Measurements from ENCODE around the gene LDLRAP1. TPM values are rescaled to one million over a fixed set of nuclear protein-coding genes. Genes with fewer than 3 reads are reported as not detected.

LDLRAP1 gene
- total RNA-seq, 4 donors from 2014 or later: 7.3 to 18.1 (median 9.2) TPM

DNA sequence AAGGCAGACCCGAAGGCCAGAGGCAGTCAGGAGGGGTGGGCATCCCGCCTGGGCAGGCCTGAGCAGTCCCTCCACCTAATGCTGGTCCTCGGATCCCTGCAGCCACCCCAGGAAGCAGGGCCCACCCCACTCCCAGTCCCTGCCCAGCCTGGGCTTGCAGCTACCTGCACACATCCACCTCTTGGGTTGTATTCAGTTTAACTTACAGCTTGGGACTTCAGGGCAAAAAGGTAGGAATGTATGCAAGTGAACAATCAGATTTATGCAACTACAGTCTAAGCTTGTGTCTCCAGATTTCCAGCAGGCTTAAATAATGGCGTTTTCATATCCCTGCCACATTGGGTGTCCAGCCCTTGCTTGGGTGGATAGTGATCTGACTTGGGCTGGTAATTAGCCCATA lies 17.4 kb downstream of the LDLRAP1 start:
- TF ChIP-seq, protein P1, sequence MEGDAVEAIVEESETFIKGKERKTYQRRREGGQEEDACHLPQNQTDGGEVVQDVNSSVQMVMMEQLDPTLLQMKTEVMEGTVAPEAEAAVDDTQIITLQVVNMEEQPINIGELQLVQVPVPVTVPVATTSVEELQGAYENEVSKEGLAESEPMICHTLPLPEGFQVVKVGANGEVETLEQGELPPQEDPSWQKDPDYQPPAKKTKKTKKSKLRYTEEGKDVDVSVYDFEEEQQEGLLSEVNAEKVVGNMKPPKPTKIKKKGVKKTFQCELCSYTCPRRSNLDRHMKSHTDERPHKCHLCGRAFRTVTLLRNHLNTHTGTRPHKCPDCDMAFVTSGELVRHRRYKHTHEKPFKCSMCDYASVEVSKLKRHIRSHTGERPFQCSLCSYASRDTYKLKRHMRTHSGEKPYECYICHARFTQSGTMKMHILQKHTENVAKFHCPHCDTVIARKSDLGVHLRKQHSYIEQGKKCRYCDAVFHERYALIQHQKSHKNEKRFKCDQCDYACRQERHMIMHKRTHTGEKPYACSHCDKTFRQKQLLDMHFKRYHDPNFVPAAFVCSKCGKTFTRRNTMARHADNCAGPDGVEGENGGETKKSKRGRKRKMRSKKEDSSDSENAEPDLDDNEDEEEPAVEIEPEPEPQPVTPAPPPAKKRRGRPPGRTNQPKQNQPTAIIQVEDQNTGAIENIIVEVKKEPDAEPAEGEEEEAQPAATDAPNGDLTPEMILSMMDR (IDR thresholded peaks at IDR 0.05; ENCODE audit: low read depth): no peak

- TF ChIP-seq, protein P1 (IDR thresholded peaks at IDR 0.05; ENCODE audit: low read depth): no peak
Measured at GRCh38 chr1:25561421-25562100, 18.2 kb downstream of the LDLRAP1 start.

DNA sequence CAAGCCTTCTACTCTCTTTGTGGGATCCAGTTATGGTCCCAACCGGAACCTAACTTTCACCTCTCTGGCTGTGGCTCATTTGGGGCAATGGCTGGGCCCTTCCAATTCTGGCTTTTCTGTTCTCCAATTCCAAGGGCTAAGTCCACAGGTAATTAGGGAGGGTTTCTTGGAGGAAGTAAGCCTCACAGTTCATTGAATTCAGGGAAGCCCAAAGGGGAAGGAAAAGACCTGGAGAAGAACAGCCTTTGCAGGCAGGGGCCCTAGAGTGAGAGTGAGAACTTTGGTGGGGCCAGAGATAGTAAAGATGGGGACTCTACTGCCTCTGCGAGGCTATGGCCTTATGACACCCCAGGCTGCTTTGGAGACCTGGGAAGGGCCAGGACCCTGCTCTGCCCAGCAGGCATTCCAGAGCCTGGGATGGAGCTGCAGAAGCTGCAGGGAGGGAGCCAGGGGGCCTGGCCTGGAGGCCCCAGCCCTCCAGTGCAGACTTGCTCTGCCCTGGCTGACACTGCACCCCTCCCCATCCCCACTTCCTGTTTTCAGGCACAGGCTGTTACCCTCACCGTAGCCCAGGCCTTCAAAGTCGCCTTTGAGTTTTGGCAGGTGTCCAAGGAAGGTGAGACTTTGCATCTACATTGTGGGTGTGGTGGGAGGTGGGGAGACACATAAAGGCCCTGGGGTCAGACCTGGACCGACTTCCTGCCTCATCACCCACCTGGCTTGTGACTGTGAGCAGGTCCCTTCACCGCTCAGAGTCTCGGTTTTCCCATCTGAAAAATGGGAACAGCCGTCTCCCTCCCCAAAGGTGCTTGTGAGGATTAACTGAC lies 18.9 kb downstream of the LDLRAP1 start:
- TF ChIP-seq, protein P1 (IDR thresholded peaks at IDR 0.05; ENCODE audit: low read depth): no peak

DNA sequence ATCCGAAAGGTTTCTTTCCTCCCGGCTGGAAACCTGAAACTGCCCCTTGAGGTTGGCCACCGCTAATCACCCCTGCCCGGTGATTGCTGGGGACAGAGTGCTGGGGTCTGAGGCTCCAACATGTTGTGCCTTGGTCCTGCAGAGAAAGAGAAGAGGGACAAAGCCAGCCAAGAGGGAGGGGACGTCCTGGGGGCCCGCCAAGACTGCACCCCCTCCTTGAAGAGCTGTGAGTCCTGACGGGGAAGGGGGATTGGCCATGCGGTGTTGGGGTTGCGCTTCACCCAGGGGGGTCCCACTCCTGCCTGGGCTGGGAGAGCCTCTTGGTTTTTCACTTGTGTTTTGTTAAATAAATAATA lies 19.5 kb downstream of the LDLRAP1 start:
- TF ChIP-seq, protein P1 (IDR thresholded peaks at IDR 0.05; ENCODE audit: low read depth): no peak

DNA sequence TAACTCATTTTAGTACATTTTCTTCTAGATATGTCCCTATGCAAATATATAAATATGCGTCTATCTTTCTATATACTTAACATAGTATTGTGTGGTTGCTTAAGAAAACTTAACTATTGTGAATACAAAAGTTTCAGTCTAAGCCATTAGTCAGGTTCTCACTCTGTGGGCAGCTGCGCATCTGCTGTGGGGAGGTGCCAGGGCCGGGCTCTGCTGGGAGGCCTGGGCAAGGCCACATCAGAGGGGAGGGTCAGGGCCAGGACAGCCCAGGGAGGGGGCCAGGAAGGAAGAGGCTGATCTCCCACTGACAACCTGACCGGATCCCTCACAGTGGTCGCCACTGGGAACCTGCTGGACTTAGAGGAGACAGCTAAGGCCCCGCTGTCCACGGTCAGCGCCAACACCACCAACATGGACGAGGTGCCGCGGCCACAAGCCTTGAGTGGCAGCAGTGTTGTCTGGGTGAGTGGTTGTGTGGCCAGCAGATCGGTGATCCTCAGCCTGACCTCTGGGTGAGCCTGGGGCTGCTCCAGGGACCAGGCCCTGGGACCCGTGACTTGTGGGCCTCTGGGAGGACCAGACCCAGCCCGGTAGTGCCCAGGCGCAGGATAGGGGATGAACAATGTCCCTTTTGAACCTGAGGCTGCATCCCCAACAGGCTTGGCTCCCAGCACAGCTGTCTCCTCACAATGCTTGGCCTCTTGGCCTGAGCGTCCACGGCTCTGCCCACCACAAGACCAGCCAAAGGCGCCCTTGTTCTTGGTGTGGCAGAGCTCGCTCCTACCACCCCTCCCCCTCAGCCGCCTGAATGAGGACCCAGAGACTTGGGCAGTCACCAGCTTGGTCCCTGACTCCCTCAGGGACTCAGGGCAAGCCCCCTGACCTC lies 20.2 kb downstream of the LDLRAP1 start:
- TF ChIP-seq, protein P1 (IDR thresholded peaks at IDR 0.05; ENCODE audit: low read depth): no peak

DNA sequence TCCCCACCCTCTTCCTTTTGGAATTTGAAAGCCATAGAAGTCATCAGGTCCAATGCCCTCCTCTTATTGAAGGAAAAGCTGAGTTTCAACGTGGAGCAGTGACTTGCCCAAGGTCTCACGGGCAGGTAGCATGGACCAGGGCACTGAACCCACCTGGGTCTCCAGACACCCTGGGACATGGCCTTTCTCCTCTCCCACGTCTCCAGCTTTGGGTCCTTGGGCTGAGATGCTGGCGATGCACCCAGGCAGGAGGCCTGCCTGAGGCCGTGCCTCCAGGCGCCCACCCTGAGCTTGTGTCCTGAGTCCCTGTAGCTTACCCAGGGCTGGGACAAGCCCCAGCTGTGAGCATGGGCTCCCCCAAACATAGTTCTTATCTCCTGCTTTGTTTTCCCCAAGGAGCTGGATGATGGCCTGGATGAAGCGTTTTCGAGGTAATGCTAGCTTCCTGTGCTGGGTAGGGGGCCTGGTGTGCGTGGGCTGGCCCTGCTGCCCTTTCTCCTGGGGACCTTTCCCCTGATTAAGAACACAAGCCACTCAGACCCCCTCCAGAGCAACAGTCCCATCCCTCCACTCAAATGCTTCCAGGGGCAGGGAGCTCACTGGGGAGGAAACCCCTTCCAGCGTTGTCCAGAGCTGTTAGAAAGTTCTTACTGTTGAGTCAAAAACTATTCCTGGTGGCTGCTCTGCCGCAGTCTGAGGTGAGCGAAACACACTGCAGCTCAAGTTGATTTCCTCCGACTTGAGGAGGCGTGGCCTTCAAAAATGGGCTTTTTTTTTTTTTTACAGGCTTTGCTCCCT lies 21.6 kb downstream of the LDLRAP1 start:
- TF ChIP-seq, protein P1 (IDR thresholded peaks at IDR 0.05; ENCODE audit: low read depth): no peak

All from subcutaneous adipose tissue (tissue), 4 donors.